GM12865 (cell line): ENCODE results near the gene ABI3BP.

ENCODE experiments used
- DNase-seq: peaks from one replicate; pipeline ENCODE4 v3.0.0; 2010; ENCODE audit warnings: low read depth
- H3K4me3 ChIP-seq: 2 replicates; pipeline ENCODE4 v1.5.1; 2011; ENCODE audit warnings: mild to moderate bottlenecking, low read depth, low read length, control low read depth
- TF ChIP-seq, protein P1 (sequence below): IDR thresholded peaks from 2 replicates; pipeline ENCODE4 v1.5.1; 2011; ENCODE audit warnings: low read length, control low read depth, low read depth, inconsistent platforms; ENCODE audit not compliant: insufficient read depth; ENCODE audit errors: missing control alignments

The ABI3BP gene

DNA sequence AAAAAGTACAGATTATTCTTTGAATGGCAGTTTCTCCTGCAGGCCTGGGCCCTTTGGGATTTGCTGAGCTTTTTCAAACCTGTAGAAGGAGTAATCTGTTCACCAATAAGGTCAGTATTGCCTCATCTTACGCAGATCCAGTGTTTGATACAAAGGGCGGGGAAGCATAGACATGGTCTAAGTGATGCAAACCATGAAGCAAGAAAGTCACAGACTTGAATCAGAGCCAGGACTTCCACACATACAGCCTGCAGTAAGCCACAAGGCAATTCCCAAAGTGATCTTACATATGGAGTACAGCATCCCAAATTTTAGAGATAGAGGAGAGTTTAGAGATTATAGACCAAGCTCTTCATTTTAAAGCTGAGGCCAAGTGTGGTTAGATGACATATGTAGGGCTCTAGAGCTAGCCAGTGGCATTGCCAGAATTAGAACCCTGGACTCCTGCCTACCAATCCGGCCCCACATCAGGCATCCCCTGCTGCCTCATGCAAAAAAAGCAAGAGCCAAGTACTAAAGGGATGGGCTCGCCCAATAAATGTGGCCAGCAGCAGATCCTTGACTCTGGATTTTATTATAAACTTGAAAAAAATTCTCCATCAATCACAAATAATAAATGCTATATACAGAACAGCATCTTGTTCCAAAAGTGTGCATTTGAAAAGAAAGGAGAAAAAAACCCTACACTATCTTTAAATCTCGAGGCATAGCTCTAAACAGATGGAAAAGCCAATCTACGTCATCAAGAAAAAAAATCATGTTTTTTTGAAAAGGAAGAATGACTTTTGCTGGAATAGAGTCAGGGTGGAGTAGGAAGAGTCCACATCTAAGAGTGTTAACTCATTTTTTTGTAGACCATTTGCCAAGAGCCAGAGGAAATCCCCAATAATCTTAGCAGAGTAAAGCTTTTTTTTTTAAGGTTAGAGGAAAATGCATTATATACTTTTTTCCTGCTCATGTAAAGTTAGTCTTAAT is 24.0 kb downstream of the ABI3BP start:
- DNase-seq = no peak
- H3K4me3 ChIP-seq = no peak overlapping the region
- TF ChIP-seq, protein P1, sequence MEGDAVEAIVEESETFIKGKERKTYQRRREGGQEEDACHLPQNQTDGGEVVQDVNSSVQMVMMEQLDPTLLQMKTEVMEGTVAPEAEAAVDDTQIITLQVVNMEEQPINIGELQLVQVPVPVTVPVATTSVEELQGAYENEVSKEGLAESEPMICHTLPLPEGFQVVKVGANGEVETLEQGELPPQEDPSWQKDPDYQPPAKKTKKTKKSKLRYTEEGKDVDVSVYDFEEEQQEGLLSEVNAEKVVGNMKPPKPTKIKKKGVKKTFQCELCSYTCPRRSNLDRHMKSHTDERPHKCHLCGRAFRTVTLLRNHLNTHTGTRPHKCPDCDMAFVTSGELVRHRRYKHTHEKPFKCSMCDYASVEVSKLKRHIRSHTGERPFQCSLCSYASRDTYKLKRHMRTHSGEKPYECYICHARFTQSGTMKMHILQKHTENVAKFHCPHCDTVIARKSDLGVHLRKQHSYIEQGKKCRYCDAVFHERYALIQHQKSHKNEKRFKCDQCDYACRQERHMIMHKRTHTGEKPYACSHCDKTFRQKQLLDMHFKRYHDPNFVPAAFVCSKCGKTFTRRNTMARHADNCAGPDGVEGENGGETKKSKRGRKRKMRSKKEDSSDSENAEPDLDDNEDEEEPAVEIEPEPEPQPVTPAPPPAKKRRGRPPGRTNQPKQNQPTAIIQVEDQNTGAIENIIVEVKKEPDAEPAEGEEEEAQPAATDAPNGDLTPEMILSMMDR = no peak

DNA sequence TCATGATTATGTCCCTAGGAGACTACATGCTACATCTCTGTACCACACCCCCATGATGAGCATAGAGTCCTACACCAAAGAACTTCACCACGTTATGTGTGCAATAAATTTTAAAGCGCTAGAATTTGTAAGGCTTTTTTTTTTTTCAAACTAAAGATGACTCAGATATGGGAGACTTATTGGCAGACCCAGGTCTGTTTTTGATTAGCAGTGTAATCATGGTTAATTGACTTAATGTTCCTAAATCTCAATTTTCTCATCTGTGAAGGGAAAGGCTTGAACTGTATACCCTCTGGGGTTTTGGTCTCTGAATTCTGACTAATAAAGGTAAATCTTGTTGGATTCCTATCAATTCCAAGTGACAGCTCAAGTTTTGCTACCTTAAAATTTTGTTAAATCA is 26.4 kb downstream of the ABI3BP start:
- no peak overlapping the region for H3K4me3 ChIP-seq
- no peak for DNase-seq
- TF ChIP-seq, protein P1 = no peak

DNA sequence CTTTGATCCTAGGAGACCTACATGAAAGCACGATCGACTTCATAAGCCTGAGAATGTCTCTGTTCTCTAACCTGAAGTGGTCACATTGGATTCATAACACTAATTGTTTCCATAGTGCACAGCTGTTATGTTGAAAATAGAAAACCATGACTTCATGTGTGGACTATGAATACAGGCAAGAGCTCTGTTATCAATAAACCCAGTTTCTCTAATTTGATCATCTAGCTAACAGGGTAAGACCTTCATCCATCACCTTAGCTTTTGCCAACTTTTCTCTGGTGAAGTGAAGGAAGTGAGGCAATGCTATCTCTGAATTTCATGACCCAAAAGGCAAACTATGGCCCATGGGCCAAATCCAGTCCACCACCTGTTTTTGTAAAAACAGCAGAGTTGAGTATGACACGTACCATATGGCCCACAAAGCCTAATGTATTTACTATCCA is 27.2 kb downstream of the ABI3BP start:
- TF ChIP-seq, protein P1 = no peak
- DNase-seq = no peak
- no peak overlapping the region for H3K4me3 ChIP-seq

DNA sequence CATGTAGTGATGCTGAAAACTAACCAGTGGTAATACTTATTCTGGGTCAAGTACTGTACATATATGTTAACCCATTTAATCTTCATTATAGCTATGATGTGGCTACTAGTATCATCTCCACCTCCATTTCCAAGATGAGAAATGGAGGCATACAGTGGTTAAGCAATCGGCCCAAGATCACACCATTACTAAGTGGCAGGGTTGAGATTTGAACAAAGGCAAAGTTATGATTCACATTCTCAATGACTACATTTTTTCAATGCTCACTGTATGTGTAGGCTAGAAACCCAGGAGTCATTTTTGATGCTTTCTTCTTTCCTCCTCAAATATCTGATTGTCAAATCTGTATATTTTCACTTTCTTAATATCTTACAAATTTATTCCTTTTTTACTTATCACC is 30.2 kb downstream of the ABI3BP start:
- H3K4me3 ChIP-seq = no peak overlapping the region
- DNase-seq = no peak
- TF ChIP-seq, protein P1 = no peak

DNA sequence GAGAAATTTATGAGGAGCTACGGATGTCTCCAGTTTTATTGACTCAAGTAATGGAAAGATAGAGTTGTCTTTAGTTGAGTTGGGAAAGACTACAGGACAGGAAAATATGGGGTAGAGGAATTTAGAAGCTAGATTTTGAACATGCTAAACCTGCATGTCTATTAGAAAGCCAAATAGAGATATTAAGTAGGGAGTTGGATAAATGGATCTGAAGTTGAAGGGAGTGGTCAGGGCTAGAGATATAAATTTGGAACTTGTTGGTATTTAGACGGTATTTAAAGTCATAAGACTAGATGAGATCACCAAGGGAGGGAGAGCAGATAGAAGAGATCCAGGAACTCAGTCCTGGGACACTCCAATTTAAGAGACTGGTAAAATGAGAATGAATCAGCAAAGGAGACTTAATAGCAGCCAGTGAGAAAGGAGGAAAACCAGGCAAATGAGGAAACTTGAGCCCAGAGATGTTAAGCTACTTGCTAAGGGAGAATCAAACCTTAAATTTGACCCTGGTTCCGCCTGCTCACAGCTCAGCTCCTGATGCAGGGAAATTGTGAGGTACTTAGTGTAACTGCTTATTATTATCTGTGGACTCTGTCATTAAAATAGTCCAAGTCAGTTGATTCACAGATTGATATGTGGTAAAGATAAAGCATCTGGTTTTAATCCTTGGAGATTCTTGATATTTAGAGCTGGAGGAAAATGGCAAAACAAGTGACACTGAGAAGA is 35.8 kb downstream of the ABI3BP start:
- no peak overlapping the region for H3K4me3 ChIP-seq
- TF ChIP-seq, protein P1 = no peak
- no peak for DNase-seq

DNA sequence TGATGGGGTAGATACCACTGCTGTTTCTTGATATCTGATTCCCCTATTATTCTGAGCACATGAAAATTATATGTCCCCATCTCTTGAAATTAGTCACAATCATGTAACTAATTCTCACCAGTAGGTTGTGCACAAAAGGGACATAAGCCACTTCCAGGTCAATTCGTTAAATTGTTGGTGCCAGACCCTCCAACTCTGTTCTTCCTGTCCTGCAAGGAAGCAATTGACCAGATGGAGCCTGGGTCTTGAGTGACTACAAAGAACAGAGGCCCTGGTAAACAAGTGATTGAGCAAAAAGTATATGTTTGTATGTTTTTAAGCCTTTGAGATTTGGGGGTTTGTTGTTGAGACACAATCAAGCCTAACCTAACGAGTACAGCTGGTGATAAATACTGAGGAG is 36.9 kb downstream of the ABI3BP start:
- DNase-seq = no peak
- TF ChIP-seq, protein P1 = no peak
- H3K4me3 ChIP-seq = no peak overlapping the region

DNA sequence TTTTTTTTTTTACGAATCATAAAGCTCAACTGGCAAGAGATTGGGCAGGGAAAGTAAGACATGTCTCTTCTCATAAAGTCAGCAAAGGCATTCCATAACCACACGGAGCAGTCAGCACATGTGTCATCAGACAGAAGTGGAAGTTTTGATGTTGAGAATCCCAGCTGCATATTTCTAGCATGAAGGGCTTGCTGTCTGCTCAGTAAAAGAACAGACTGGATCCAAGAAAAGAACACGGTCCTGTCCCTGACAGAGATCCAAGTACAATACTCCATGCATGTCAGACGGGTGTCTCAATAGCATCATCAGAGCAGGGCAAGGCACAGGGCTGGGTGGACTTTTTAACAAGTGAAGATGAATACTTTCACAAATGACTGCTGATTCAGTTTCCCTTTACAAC is 38.2 kb downstream of the ABI3BP start:
- DNase-seq = no peak
- TF ChIP-seq, protein P1 = no peak
- H3K4me3 ChIP-seq = no peak overlapping the region
